ENCODE measurements around the gene CASK. TPM values are rescaled to one million over a fixed set of nuclear protein-coding genes. Genes with fewer than 3 reads are reported as not detected.

The CASK gene
- total and polyA plus RNA-seq, 9 of the 15 experiments (the other 6 are each of a cell fraction or from before 2014, with no cell fraction given), result 1.3 to 7.4 (median 5.2) TPM

GRCh38 chrX:41958861-41959260, 35.5 kb upstream of the CASK start:
- Histone ChIP-seq H3K27ac (ENCODE audit: extremely low read depth, low read depth, low read length) (no peak overlapping the region), H2AFZ (ENCODE audit: low read depth, low read length) (no peak overlapping the region), H4K20me1 (replicated peaks; ENCODE audit: control insufficient read depth, insufficient read depth, low read length) (no peaks in the 10 kb centered on the region), H3K9ac (ENCODE audit: insufficient read depth in 1 of 2, low read depth in 2 of 2, low read length in 2 of 2) (no peak overlapping the region), H3K27me3 (ENCODE audit: control insufficient read depth in 2 of 2, insufficient read depth in 2 of 2, low read length in 2 of 2) (no peaks in the 10 kb centered on the region), H3K4me3 (no peak overlapping the region), H3K4me2 (ENCODE audit: insufficient read depth, low read length) (no peak overlapping the region), H3K9me1 (ENCODE audit: control insufficient read depth, insufficient read depth, low read length) (no peaks in the 10 kb centered on the region), H3K9me3 (replicated peaks; ENCODE audit: control insufficient read depth, insufficient read depth, low read depth, low read length) (no peaks in the 10 kb centered on the region), H3K36me3 (ENCODE audit: control insufficient read depth, insufficient read depth, low read length) (no peaks in the 10 kb centered on the region), H3K4me1 (replicated peaks in 1 of 2; ENCODE audit: control insufficient read depth in 2 of 2, insufficient read depth in 2 of 2, low read length in 2 of 2) (peaks cover 0 to 12% of the 10 kb centered on the region in 2 experiments; a peak in 3 of 5 replicates), H3K79me2 (ENCODE audit: control insufficient read depth, insufficient read depth, low read length) (no peaks in the 10 kb centered on the region)
- ChIA-PET CTCF (ENCODE audit: low intra/inter-chr PET ratio) (no interaction called here), POLR2A (no interaction called here)
- intact Hi-C loops (cut with micrococcal nuclease) (no loop called here), in situ Hi-C loops (cut with MboI) (no loop called here)
- no TSS peak for BruUV-seq (replicated peaks)
- ATAC-seq (no peak), FAIRE-seq (no peak), DNase-seq (ENCODE audit: extremely low read depth in 1 of 4, low spot score in 3 of 4) (no peak)
- TF ChIP-seq TCF7L2 (IDR thresholded peaks at IDR 0.05; ENCODE audit: low read depth, low read length) (no peak), MAZ (CRISPR knock-in tag; conservative IDR thresholded peaks at IDR 0.05 in 1 of 2, IDR thresholded peaks at IDR 0.05 in 1 of 2) (no peak), PREB (CRISPR knock-in tag; IDR thresholded peaks at IDR 0.05) (no peak), ZNF436 (CRISPR knock-in tag; IDR thresholded peaks at IDR 0.05) (no peak), ZNF174 (CRISPR knock-in tag; IDR thresholded peaks at IDR 0.05) (no peak), DPF2 (IDR thresholded peaks at IDR 0.05) (no peak), SP2 (IDR thresholded peaks at IDR 0.05; ENCODE audit: extremely low read depth, low read depth, low read length, poor library complexity, severe bottlenecking) (no peak), NR3C1 (CRISPR knock-in tag; IDR thresholded peaks at IDR 0.05) (no peak)
